Measurements from ENCODE around the gene CRBN.
A peak's percentile ranks its signal among the peaks of the same experiment; 100 is the strongest.

The CRBN gene

GRCh38 chr3:3125977-3126376, 53.5 kb downstream of the CRBN start:
- no peak for TF ChIP-seq CTCF (IDR thresholded peaks at IDR 0.05; ENCODE audit: low read depth, low read length)
- DNase-seq (ENCODE audit: low read depth in 2 of 2) = no peak

GRCh38 chr3:3119393-3119851, 60.1 kb downstream of the CRBN start:
- no peak for DNase-seq (ENCODE audit: low read depth in 2 of 2)
- TF ChIP-seq CTCF (IDR thresholded peaks at IDR 0.05; ENCODE audit: low read depth, low read length) = no peak
- no peak overlapping the region for H3K4me3 ChIP-seq (replicated peaks in 1 of 2; ENCODE audit: low read depth in 2 of 2, low read length in 2 of 2)

More at GRCh38 chr3:3125977-3126376, 53.5 kb downstream of the CRBN start:
- peak overlapping the region; percentile 53 to 97 for H3K4me3 ChIP-seq (replicated peaks in 1 of 2; ENCODE audit: low read depth in 2 of 2, low read length in 2 of 2)

GRCh38 chr3:3117651-3118050, 61.8 kb downstream of the CRBN start:
- DNase-seq (ENCODE audit: low read depth in 2 of 2) = no peak
- H3K4me3 ChIP-seq (replicated peaks in 1 of 2; ENCODE audit: low read depth in 2 of 2, low read length in 2 of 2) = no peak overlapping the region
- no peak for TF ChIP-seq CTCF (IDR thresholded peaks at IDR 0.05; ENCODE audit: low read depth, low read length)

GRCh38 chr3:3113042-3113709, 66.3 kb downstream of the CRBN start:
- peak in 1 of 2 donors; percentile 35 for DNase-seq (ENCODE audit: low read depth in 2 of 2)
- TF ChIP-seq CTCF (IDR thresholded peaks at IDR 0.05; ENCODE audit: low read depth, low read length) = no peak
- H3K4me3 ChIP-seq (replicated peaks in 1 of 2; ENCODE audit: low read depth in 2 of 2, low read length in 2 of 2) = no peak overlapping the region

GRCh38 chr3:3110749-3111361, 68.6 kb downstream of the CRBN start:
- DNase-seq (ENCODE audit: low read depth in 2 of 2) = peak in 1 of 2 donors; percentile 4
- no peak overlapping the region for H3K4me3 ChIP-seq (replicated peaks in 1 of 2; ENCODE audit: low read depth in 2 of 2, low read length in 2 of 2)
- TF ChIP-seq CTCF (IDR thresholded peaks at IDR 0.05; ENCODE audit: low read depth, low read length) = no peak

GRCh38 chr3:3110299-3110630, 69.2 kb downstream of the CRBN start, which contains the start of gene IL5RA:
TSS of gene IL5RA (minus strand) at chr3:3110374. CDS start at chr3:3104984, 5,390 bp downstream.
- TF ChIP-seq CTCF (IDR thresholded peaks at IDR 0.05; ENCODE audit: low read depth, low read length) = no peak
- DNase-seq (ENCODE audit: low read depth in 2 of 2) = peak; percentile 31 to 59
- H3K4me3 ChIP-seq (replicated peaks in 1 of 2; ENCODE audit: low read depth in 2 of 2, low read length in 2 of 2) = no peak within 1 kb of the TSS

Data from cardiac fibroblast (primary cell).